Thoracic aorta (tissue), 2 donors: ENCODE measurements around the gene CDH23. TPM values are rescaled to one million over a fixed set of nuclear protein-coding genes. Genes with fewer than 3 reads are reported as not detected.

Experiments
- ATAC-seq: fragments of 150-250 bp; one replicate; pipeline ENCODE4 v1.8.0; 2017; ENCODE audit warnings: low read depth; ENCODE audit not compliant: insufficient number of reproducible peaks, low FRiP score
- DNase-seq: peaks from one replicate; pipeline ENCODE4 v3.0.0-alpha.2; 2020; ENCODE audit warnings: low spot score
- H3K27ac ChIP-seq, 2 donors: fragments of 200-600 bp; sonication (generic); 1 replicate in 1 of 2; 2 replicates in 1 of 2; pipeline ENCODE4 v1.5.1; 2016; ENCODE audit warnings: mild to moderate bottlenecking in 2 of 2, moderate library complexity in 2 of 2
- H3K27me3 ChIP-seq: fragments of 200-600 bp; sonication (generic); replicated peaks from 2 replicates; pipeline ENCODE4 v1.6.0; 2016; ENCODE audit warnings: mild to moderate bottlenecking; ENCODE audit not compliant: insufficient read depth
- H3K36me3 ChIP-seq: fragments of 200-600 bp; sonication (generic); one replicate; pipeline ENCODE4 v1.5.1; 2016
- H3K4me1 ChIP-seq, 2 donors: fragments of 200-600 bp; sonication (generic); 1 replicate in 1 of 2; 2 replicates in 1 of 2; pipeline versions ENCODE4 v1.5.1 to v1.6.0; 2016; ENCODE audit warnings: low read depth in 2 of 2, mild to moderate bottlenecking in 1 of 2; ENCODE audit not compliant: control insufficient read depth in 1 of 2
- H3K4me3 ChIP-seq: fragments of 200-600 bp; sonication (generic); 2 replicates; pipeline ENCODE4 v1.5.1; 2016; ENCODE audit warnings: mild to moderate bottlenecking
- H3K9me3 ChIP-seq: fragments of 200-600 bp; sonication (generic); 2 replicates; pipeline ENCODE4 v1.5.1; 2016
- total RNA-seq, 2 donors: library from RNA; depleted of rRNA; stranded (reverse); fragments of >200 nt; gene quantifications; one replicate each; pipeline versions ENCODE4 v1.1.0 to v1.2.3, GENCODE V29; 2016
- TF ChIP-seq, protein P1 (sequence below): fragments of 200-600 bp; sonication (generic); IDR thresholded peaks from one replicate; pipeline ENCODE4 v1.5.1; 2019; ENCODE audit warnings: antibody characterized with exemption

Gene CDH23
- total RNA-seq, 2 donors from 2014 or later, result 10.6 to 10.8 TPM

DNA sequence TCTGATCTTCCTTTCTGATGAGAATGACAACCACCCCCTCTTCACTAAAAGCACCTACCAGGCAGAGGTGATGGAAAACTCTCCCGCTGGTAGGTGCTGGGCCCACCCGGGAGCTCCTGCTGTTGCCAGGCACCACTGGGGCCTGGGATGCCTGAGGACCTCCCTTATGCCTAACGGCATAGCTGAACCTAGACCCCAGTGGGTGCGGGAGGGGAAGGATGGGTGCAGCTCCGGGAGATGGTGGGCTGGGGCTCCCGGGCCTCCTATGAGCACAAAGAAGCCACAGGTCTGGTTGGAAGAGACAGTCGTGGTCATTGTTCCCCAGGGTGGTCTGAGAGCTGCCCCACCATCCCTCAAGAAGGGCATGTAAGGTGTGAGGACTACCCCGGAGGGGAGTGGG is 392.2 kb downstream of the CDH23 start:
- TF ChIP-seq, protein P1, sequence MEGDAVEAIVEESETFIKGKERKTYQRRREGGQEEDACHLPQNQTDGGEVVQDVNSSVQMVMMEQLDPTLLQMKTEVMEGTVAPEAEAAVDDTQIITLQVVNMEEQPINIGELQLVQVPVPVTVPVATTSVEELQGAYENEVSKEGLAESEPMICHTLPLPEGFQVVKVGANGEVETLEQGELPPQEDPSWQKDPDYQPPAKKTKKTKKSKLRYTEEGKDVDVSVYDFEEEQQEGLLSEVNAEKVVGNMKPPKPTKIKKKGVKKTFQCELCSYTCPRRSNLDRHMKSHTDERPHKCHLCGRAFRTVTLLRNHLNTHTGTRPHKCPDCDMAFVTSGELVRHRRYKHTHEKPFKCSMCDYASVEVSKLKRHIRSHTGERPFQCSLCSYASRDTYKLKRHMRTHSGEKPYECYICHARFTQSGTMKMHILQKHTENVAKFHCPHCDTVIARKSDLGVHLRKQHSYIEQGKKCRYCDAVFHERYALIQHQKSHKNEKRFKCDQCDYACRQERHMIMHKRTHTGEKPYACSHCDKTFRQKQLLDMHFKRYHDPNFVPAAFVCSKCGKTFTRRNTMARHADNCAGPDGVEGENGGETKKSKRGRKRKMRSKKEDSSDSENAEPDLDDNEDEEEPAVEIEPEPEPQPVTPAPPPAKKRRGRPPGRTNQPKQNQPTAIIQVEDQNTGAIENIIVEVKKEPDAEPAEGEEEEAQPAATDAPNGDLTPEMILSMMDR, result no peak
- H3K27me3 ChIP-seq, result no peaks in the 10 kb centered on the region
- no peaks in the 10 kb centered on the region for H3K4me1 ChIP-seq
- no peaks in the 10 kb centered on the region for H3K9me3 ChIP-seq
- H3K4me3 ChIP-seq, result no peak overlapping the region
- ATAC-seq (no peak), DNase-seq (no peak)
- H3K27ac ChIP-seq, result no peak overlapping the region
- no peaks in the 10 kb centered on the region for H3K36me3 ChIP-seq

DNA sequence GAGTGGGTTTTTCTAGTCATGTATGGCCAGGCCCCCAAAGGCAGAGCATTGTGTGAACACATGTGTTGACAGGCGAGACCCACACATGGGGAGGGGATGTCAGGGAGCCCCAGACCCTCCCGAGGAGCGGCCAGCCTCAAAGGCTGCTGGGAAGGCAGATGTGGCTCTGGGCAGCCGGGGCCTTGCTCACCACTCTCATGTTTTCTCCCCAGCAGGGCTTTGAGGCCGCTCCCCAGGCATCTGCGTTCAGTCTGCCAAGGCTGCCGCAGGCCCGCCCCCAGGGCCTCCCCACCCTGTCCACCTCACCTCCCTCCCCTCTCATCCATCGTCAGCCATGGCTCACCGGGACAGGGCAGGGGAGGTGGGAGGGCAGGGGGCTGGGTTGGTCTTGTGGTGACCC is 393.2 kb downstream of the CDH23 start:
- no peak overlapping the region for H3K27ac ChIP-seq
- TF ChIP-seq, protein P1, result no peak

DNA sequence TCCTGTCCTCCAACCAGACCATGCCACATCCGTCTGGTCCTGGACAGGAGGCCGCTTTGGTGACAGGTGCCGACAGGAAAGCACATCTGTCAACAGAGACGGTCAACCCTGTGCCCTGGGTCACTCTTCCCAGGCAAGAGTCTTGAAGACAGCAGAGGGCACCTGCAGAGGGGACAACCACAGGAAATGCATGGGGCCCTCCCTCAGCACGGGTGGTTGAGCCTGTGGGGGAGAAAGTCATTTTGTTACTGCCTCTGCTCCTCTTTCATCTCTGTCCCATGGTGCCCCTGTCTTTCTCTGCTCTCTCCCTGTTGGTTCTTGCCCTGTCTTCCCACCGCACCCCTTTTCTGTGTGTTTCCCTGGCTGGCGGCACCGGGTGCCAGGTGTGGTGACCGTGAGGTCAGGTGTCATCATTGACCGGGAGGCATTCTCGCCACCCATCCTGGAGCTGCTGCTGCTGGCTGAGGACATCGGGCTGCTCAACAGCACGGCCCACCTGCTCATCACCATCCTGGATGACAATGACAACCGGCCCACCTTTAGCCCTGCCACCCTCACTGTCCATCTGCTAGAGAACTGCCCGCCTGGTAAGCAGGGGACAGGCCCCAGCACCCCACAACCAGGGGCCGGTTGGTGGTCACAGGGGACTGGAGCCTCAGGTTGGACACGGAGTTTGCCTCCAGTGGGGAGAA is 394.2 kb downstream of the CDH23 start:
- H3K4me1 ChIP-seq, result no peaks in the 10 kb centered on the region
- H3K27ac ChIP-seq, result no peak overlapping the region
- DNase-seq, result no peak
- TF ChIP-seq, protein P1, result no peak
- H3K4me3 ChIP-seq, result no peak overlapping the region
- no peaks in the 10 kb centered on the region for H3K36me3 ChIP-seq
- no peaks in the 10 kb centered on the region for H3K27me3 ChIP-seq
- no peak for ATAC-seq
- H3K9me3 ChIP-seq, result no peaks in the 10 kb centered on the region

More for the DNA sequence above, 393.2 kb downstream of the CDH23 start:
- Histone ChIP-seq H3K4me3 (no peak overlapping the region), H3K36me3 (no peaks in the 10 kb centered on the region), H3K9me3 (no peaks in the 10 kb centered on the region), H3K4me1 (no peaks in the 10 kb centered on the region), H3K27me3 (no peaks in the 10 kb centered on the region)
- no peak for DNase-seq
- ATAC-seq, result no peak

DNA sequence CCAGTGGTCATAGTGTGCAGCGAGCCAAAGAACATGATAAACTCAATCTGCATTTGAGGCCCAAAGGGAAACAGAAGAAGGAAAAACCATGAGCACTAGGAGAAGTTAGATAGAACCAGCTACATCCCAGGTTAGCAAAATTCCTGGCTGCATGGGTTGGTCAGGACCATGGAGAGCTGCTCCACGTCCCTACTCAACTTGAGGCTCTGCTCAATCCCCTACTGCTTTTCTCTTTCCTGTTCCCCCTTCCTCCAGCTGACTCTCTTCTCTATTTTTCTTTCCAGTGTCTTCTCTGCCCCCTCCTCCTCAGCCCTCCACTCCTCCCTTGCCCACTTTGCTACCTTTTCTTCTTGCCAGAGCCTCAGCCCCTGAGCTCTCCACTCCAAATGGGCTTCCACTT is 398.5 kb downstream of the CDH23 start:
- no peak overlapping the region for H3K4me3 ChIP-seq
- H3K27me3 ChIP-seq, result no peaks in the 10 kb centered on the region
- DNase-seq, result no peak
- no peak overlapping the region for H3K27ac ChIP-seq
- H3K36me3 ChIP-seq, result no peaks in the 10 kb centered on the region
- no peak for ATAC-seq
- no peaks in the 10 kb centered on the region for H3K9me3 ChIP-seq
- TF ChIP-seq, protein P1, result no peak
- no peaks in the 10 kb centered on the region for H3K4me1 ChIP-seq

DNA sequence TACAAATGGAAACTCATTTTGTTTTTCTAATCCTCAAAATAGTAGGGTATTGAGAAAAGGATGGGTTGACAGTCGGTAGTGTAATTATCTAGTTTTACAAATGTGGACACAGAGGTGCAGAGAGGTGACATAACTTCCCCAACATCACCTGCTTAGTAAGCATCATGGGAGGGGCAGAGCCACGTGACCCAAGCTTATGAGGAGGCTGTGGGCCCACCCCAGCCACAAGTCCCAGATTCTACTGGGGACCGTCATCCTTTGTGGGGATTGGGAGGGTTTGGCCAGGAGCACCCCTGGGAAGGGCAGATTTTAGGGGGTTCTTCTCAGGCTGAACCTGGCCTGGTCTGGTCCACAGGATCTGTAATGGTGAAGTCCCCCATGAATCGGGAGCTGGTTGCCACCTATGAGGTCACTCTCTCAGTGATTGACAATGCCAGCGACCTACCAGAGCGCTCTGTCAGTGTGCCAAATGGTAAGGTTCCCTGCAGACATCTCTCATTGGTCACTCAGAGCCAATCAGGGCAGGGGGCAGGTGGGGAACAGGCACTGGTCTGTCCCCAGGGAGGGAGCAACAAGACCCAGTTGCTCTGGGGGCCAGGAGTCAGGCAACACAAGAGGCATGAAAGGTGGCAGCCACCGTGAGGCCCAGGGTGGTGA is 400.2 kb downstream of the CDH23 start:
- no peak for DNase-seq
- Histone ChIP-seq H3K4me3 (no peak overlapping the region), H3K27me3 (no peaks in the 10 kb centered on the region), H3K9me3 (no peaks in the 10 kb centered on the region), H3K27ac (no peak overlapping the region), H3K36me3 (no peaks in the 10 kb centered on the region), H3K4me1 (no peaks in the 10 kb centered on the region)
- TF ChIP-seq, protein P1, result no peak
- no peak for ATAC-seq
